HG03045 (cell line): Measurements from ENCODE around the gene SCG2.

Experiments
- ATAC-seq: cut with Tn5 transposase; IDR thresholded peaks from one replicate; pipeline ENCODE4 v1.9.1; 2021; ENCODE audit warnings: mild to moderate bottlenecking, moderate library complexity; ENCODE audit not compliant: unreplicated experiment

The SCG2 gene

DNA sequence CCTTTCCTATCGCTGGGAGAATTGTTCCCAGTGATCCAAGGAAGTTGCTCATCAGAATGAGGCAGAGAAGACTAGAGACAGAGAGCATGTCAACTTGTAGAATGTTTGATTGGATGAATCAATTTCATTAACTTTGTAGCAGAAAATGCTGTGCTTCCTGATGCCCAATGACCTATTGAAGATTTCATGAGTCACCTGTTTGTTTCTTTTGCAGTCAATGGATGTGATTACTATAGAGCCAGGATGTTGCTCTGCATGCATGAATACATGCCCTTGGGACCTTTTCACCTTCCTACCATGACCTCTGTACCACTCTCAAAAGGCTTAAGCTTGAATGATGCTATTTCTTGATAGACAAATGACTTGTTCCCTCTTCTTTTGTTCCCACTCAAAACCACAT is 23.3 kb downstream of the SCG2 start:
- no peak for ATAC-seq

DNA sequence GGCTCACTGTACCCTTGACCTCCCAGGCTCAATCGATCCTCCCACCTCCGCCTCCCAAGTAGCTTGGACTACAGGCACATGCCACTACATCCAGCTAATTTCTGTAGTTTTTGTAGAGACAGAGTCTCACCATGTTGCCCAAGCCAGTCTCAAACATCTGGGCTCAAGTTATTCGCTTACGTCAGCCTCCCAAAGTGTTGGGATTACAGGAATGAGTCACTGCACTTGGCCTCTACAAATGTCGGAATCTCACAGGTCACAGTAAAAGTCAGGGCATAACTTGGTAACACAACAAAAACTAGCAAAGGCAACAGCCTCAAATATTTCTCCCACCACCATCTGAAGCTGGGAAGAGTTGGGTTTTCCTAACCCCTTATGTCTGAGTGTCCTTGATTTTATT is 25.3 kb downstream of the SCG2 start:
- no peak for ATAC-seq

DNA sequence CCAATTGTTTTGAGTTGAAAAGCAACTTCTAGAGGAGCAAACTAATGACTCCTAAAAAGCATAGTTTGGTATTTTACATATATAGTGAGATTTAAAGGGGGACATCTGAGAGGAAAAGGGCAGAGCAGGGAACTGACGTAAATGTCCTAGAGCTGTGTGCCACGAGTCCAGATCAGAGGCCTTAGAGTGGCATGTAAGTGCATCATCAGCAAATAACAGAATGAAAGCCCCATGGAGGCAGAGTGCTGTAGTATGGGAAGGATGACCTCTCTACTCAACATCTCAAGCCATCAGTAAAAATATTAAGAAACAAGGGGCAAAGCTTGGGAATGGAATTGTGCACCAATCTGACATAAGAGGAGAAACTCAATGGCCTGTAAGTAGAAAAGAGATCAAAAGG is 31.4 kb downstream of the SCG2 start:
- no peak for ATAC-seq

DNA sequence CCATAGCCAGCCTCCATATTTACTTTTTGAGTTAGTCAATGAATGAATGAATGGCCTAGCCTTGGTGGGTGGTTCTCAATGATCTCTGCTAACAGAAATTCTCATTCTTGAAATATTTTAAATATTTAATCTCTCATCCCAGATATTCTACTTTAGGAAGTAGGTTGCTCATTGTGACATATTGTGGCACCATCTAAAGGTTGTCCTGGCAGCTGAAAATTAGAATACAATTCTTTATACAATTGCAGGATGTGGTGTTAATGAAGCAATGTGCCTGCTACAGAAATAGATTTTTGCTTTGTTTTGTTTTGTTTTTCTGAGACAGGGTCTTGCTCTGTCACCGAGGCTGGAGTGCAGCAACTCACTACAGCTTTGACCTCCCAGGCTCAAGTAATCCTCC is 35.8 kb downstream of the SCG2 start:
- ATAC-seq = no peak

DNA sequence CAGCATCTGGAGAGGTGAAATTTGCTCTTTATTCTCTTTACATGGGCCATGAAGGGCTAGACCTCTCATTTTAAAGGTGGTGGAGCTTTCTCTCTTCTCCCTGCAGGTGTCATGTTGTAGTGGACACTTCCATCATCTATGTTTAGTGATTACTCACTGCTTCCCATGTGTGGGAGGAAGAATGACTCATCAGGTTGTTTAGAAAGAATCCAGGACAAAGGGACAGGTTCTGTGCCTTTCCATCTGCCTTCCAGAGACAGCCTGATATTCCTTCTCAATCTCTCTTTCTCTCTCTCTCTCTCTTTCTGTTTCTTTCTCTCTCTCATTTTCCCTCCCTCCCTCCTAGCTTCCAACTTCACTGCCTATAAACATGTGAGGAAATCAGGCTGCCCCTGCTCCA is 38.7 kb downstream of the SCG2 start:
- no peak for ATAC-seq

DNA sequence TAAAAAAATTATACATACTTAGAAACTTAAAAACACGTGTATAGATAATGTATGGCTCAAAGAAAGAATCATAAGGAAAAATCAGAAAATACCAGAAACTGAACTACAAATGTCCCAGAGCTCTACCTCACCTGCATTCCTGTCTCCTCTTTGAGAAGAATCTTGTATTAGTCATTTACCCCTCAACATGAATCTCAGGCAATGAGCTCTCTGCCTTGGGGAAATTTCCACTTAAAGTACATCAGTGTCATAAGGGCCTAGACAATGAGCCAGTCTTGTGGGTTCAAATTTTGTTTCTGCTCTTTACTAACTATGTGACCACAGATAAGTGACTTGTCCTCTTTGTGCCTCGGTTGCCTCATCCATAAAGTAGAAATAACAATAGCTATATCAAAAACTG is 40.1 kb downstream of the SCG2 start:
- ATAC-seq = no peak

DNA sequence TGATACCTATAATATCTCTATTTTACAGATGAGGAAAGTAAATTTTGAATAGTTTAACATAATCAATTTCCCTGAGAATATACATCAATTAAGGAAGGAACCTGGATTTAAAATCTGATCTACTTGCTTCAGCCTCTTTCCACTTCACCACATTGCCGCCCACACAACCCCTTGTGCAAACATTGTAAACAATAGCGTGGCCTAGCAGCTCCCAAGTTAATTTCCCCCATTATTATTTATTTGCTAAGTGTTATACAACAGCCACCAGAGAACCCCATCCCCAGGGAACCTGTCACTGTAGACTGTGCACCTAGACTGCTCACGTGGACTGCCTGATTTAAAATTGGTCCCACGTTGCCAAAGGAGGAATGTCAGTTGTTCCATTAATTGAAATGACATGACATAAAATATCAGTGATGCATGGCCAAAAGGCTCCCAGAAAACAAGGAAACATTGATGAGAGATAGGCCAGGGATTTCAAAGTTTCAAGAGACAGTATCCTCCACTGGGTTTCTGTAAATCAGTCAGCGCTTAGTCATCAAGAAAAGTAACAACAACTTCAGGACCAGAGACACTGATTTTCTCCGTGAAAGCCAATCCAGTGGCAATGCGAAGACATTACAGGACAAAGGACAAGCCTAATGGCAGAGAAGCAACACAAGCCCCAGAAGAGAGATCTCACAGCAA is 41.3 kb downstream of the SCG2 start:
- ATAC-seq = no peak

DNA sequence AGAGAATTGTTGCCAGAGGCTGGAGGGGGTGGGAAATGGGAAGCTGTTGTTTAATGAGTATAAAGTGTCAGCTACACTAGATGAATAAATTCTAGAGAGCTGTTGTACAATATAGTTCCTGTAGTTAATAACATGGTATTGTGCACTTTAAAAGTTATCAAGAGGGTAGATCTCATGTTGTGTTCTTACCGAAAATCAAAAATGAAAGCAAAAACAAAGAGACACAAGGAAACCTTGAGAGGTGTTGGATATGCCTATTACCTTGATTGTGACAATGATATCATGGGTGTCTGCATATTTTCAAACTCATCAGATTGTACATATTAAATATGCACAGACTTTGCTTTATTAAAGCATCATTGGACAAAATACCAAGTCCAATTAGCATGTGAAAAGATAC is 43.2 kb downstream of the SCG2 start:
- ATAC-seq = no peak

DNA sequence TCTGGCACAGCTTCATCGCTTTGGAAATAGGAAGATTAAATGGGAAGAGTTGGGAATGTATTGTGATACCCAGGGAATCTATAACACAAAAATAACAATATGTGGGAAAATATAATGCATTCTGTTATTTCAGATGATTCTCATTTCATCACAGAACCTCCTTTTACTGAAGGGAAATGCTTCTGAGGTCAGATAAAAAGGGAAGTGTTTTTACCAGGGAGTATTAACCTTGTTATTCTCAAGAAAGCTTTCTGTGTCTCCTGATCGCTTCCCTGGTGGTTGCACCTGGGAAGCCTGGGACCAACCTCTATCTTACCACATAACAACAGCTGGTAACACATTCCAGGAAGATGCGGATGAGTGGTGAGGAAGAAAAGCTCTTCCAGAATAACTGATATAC is 47.2 kb downstream of the SCG2 start:
- no peak for ATAC-seq

DNA sequence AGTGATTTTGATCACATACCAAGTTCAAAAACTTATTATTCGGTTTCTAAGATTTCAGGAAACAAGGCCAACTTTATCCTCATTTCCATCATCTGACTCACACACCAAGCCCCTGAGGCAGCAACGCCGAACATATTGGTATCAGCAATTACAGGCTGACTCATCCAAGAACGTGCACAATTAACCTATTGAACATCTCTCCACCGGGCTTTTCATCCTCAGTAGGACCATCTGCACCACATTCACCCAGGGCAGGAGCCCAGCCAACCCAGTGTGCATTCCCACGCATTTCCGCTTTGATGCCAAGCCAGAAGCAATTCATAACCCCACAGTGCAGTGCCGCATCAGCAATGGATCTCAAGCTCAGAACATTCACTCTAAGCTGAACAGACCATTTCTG is 52.9 kb downstream of the SCG2 start:
- no peak for ATAC-seq

DNA sequence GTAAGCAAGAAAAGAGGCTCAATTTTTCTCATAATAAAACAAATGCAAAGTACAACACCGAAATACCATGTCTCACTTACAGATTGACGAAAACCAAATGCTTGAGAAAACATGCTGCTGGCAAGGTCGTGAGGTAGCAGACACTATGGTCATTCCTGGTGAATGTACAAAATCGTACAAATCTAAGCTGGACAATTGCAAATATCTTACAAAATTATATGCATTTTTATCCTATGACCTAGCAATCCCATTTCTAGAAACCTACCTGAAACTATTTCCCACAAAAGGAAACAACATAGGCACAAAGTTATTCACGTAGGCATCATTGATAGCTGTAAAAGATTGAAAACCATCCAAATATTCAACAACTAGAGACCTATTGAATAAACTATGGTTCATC is 54.0 kb downstream of the SCG2 start:
- ATAC-seq = no peak
